Right ventricle myocardium superior (tissue), 1 donor: ENCODE measurements around the gene USP17L17. TPM values are rescaled to one million over a fixed set of nuclear protein-coding genes. Genes with fewer than 3 reads are reported as not detected.

Experiments
- total RNA-seq: library from RNA; stranded (reverse); fragmentation: NEBNext Ultra II Directional; extraction: Animal tissue kit (Norgen Biotek cat#: 25700); gene quantifications from one replicate; pipeline ENCODE4 v1.2.1, GENCODE V29; 2021
- donor health status: DM: no; HTN: yes; CAD: no; lungs with severe emphysema.

The USP17L17 gene
- total RNA-seq, 1 donor from 2014 or later = not detected

Other genes with a start within 250 kb of the USP17L17 start
- not detected for gene FAM90A26, start 73.5 kb upstream of the USP17L17 start, total RNA-seq
- gene USP17L10, start 33.2 kb upstream of the USP17L17 start, total RNA-seq = not detected
- gene USP17L11, start 28.5 kb upstream of the USP17L17 start, total RNA-seq = not detected
- gene USP17L12, start 23.7 kb upstream of the USP17L17 start, total RNA-seq = not detected
- gene USP17L13, start 19.0 kb upstream of the USP17L17 start, total RNA-seq = not detected
- gene USP17L15, start 9.5 kb upstream of the USP17L17 start, total RNA-seq = not detected
- gene USP17L18, start 4.8 kb downstream of the USP17L17 start, total RNA-seq = not detected
- not detected for gene USP17L19, start 9.5 kb downstream of the USP17L17 start, total RNA-seq
- not detected for gene USP17L20, start 14.2 kb downstream of the USP17L17 start, total RNA-seq
- not detected for gene USP17L21, start 19.0 kb downstream of the USP17L17 start, total RNA-seq
- gene USP17L22, start 23.7 kb downstream of the USP17L17 start, total RNA-seq = not detected
- gene USP17L24, start 81.3 kb downstream of the USP17L17 start, total RNA-seq = not detected
- gene USP17L25, start 86.0 kb downstream of the USP17L17 start, total RNA-seq = not detected
- gene USP17L26, start 90.8 kb downstream of the USP17L17 start, total RNA-seq = not detected
- not detected for gene USP17L5, start 95.5 kb downstream of the USP17L17 start, total RNA-seq
- not detected for gene USP17L27, start 100.3 kb downstream of the USP17L17 start, total RNA-seq
- not detected for gene USP17L28, start 105.0 kb downstream of the USP17L17 start, total RNA-seq
- gene USP17L29, start 109.8 kb downstream of the USP17L17 start, total RNA-seq = not detected
- gene USP17L30, start 119.2 kb downstream of the USP17L17 start, total RNA-seq = not detected
- gene DEFB131A, start 200.5 kb downstream of the USP17L17 start, total RNA-seq = not detected